HS-5 (cell line): ENCODE results near the gene THAP10.
"Not testable (repeated sequence)": the region's sequence is repeated elsewhere in the genome, so short reads cannot be mapped to it uniquely, and the experiment has no call there.

Experiments
- DNase-seq: peaks from one replicate; pipeline ENCODE4 v3.0.0-alpha.2; 2012; ENCODE audit warnings: low read depth

The THAP10 gene

DNA sequence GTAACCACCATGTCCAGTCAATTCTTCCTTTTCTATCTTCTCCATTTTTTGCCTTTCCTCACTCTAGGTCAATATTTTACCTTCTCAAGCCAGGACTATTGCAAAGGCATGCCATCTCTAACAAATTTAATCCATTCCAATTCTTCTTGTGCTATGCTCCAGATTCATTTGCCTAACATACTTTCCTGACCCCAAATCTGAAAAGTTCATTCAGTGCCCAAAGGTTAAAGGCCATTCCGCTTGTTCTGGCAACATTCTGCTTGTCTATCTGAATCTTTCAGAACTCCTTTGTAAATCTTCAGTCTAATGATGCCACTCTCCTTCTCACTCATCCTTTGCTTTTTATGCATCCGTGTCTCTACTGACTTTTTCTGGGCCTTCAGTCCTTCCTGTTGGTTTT lies 15.6 kb downstream of the THAP10 start:
- DNase-seq: no peak

DNA sequence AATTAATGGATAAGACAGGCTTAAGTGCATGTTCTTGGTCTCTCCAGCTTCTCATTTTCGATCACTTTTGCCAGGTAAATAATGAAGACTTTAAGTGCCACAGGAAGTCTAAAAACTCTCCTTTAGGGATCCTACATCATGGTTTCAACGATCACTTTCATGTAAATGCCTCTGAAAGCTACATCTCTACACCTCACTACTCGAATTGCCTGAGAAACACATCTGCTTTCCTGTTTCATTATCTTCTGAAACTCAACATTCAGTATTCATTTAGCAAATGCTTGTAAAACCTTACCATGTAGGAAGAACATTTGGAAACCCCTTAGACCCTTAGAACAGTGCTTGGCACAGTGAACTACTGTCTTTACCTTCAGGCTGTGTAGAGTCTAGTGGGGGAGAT lies 16.2 kb downstream of the THAP10 start:
- no peak for DNase-seq

DNA sequence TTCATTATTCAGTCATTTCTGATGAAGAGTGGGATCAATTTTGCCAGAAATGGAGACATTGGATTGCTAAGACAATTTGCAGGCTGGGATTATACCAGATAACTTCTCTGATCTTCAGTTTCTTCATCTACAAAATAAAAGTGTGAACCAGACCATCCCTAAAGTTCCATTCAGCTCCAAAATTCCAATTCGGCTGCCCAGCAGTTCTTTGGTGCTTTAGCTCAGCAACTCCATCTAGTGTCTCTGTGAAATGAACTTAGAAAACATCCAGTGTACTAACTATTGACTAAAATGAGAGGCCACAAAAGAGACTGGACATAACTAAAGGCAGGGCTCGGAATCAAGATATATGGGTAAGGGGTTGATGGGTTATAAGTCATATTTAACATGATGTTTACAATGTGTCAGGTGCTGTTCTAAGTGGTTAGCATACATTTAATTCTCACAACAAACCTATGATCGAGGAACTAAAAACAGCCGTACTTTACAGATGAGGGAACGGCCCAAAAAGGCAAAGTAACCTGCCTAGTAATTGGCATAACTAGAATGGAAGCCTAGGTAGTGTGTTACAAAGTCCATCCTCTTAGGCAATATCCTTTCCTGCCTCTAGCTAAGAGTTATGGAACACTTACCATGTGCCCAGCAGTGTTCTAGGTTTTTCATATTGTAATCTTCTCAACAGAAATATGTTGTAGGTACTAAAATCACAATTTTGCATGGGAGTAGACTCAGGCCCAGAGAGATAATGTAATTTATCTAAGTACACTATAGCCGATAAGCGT lies 17.0 kb downstream of the THAP10 start:
- DNase-seq: no peak

DNA sequence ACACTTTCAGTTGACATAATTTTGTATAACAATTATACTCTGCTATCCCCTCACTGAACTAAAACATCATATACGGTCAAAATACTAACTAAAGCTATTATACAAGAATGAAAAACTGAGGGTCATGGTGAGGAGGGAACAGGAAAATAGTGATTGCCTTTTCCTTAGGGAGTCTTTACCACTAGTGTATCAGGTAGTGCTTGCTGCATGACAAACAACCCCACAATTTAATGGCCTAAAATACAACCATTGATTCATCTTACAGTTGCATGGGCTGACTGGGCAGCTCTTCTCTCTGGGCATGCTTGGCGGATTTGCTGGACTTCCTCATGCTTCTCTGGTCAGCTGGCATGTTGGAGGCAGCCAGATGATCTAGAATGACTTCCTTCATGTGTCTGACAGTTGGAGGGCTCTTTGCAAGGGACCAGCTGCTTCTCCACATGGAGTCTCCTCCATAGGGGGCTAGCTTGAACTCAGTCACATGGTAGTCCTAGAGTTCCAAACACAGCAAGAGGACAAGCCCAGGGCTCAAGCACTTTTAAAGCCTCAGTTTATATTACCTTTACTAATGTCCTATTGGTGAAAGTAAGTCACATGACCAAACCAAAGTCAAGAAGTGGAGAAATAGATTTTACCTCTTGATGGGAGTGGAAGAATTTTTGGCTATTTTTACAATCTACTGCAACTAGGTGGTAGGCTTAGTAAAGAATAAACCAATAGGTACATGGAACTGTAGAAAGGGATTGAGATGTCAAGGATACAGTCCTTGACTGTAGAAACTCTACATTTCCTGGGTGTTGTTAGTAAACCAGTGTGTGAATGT lies 18.8 kb downstream of the THAP10 start:
- no peak for DNase-seq

DNA sequence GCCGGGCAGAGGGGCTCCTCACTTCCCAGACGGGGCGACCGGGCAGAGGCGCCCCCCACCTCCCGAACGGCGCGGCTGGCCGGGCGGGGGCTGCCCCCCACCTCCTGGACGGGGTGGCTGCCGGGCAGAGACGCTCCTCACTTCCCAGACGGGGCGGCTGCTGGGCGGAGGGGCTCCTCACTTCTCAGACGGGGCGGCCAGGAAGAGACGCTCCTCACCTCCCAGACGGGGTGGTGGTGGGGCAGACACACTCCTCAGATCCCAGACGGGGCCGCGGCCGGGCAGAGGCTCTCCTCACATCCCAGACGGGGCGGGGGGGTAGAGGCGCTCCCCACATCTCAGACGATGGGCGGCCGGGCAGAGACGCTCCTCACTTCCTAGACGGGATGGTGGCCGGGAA lies 20.7 kb downstream of the THAP10 start:
- not testable (repeated sequence) for DNase-seq

DNA sequence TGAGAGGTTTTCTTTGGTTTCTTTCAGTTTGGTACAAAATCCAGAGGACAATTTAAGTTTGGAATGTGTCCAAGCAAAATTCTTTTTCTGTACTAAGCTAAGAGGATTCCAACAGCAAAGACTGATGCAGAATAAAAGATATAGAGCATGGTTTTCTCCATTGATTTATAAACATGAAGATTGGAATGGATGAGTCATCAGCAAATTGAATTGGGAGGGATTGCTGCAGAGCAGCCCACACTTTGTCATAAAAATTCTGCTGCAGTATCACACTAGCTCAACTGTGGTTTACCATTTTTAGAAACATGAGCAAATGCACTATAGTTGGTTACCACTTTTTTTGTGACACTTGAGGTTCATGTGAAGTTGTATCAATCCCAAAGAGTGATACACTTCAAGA lies 22.2 kb downstream of the THAP10 start:
- no peak for DNase-seq

DNA sequence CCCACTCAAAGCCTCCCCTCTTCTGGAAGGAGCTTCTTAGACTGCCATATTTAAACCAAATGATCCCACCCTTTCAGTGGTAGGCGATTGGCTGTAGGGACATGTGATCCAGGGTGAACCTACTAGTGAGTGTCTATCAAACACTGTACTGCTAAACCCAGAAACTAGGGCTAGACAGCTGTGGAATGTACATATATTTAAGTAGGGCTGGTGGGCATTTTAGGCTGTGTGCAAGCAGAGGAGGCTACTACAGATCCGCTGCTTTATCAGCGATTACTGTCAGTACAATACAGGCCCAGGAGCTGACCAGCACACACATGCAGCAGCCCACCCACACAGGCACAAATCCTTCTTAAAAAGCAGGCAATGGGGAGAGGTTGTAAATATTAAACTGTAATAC lies 22.9 kb downstream of the THAP10 start:
- no peak for DNase-seq

DNA sequence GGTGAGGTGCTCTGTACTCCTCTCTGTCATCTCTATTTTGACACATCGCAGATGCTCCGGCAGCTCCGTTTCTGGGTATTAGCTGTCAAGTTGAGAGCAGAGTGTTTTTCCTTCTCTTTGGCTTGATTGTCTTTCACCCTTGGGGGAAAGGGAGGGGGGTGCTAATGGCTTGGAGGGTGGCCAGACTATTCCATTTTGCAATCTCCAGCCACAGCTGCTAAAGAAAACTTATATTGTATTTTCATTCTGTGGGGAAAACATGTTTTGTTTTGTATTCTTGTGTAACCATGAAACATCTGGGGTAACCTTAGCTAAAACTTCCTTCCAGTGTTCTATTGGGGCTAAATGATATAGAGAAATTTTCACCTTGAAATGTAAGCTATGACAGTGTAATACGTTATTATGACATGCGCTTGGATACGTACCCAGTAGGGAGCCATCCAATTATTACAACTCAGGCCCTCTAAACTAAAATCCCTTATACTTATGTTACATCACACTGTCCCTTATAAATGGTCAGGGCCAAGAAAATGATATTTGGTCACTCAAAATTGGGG lies 24.2 kb downstream of the THAP10 start:
- no peak for DNase-seq

DNA sequence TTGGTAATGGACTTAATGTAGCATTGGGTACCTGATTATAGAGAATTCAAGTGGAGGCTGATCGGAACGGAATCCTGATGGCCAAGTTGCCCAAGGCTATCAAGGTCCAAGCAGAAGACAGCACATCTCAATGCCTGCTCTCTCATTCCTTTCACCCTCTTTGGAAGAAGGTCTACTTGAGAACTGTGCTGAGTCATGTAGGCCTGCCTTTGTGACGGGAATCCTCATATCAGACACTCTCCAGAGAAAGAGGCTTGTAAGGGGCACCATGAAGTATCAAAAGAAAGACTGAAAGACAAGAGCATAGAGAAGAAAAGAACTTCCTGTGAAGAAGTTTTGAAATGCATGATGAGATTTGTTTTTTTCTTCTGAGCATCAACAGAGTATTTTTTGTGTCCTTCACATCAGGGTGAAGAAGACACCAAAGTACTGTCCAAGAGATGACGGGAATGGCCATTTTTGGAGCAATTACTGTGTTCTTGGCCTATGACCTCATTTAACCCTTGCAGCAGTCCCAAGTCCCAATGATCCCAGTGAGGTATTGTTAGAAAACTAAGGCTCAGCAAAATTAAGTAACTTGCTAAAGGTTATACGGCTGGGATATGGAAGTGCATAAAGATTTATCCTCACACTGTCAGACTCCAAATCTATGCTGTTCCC lies 25.1 kb downstream of the THAP10 start:
- DNase-seq: no peak

DNA sequence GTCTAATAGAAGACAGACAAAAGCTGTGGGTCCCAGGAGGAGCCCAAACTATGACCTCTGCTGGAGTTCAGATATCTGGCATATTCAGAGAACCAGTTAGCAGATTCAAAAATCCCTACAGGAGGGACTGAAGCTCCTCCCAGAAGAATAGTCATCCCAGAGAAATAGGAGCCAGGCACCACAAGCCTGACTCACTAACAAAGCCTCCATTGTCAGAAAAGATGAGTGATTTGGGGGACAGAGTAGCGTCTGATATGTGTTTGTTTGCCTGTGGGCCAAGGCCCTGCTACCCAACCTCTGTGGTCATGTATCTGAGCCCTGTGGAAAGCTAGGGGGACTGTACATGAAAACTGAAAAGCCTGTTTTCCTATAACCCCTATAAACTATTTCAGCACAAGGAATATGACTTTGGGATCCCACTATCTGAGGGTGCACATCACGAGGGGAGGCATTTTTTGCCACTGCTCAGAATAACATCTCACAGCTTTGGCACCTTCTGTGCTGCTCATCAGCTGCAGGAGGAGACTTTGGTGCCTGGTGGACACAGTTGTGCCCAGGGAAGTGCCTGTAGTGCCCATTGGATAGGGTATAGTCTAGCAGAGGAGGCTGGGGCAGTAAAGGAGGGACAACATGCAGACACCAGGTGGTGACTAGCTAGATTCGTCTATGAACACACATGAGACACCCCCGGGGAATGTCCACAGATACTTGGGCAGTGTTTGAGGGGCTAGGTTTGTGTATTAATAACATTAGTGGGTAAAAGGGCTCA lies 28.6 kb downstream of the THAP10 start:
- DNase-seq: no peak

DNA sequence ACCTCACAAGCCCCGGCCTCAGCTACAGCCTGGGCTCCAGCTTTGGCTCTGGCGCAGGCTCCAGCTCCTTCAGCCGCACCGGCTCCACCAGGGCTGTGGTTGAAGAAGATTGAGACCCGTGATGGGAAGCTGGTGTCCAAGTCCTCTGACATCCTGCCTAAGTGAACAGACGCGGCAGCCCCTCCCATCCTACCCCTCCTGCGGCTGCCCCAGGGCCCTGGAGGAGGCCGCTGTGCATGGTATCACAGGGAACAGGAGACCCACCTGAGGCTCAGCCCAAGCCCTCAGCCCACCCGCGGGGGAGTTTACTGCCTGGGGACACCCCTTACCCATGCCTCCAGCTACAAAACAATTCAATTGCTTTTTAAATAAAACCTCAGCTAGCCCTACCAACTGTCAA lies 32.2 kb downstream of the THAP10 start:
- DNase-seq: no peak

DNA sequence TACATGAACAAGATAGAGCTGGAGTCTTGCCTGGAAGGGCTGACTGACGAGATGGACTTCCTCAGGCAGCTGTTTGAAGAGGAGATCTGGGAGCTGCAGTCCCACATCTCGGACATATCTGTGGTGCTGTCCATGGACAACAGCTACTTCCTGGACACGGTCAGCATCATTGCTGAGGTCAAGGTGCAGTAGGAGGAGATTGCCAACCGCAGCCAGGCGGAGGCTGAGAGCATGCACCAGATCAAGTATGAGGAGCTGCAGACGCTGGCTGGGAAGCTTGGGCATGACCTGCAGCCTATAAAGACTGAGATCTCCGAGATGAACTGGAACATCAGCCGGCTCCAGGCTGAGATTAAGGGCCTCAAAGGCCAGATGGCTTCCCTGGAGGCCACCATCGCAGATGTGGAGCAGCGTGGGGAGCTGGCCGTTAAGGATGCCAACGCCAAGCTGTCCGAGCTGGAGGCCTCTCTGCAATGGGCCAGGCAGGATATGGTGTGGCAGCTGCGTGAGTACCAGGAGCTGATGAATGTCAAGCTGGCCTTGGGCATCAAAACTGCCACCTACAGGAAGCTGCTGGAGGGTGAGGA lies 32.8 kb downstream of the THAP10 start:
- no peak for DNase-seq

DNA sequence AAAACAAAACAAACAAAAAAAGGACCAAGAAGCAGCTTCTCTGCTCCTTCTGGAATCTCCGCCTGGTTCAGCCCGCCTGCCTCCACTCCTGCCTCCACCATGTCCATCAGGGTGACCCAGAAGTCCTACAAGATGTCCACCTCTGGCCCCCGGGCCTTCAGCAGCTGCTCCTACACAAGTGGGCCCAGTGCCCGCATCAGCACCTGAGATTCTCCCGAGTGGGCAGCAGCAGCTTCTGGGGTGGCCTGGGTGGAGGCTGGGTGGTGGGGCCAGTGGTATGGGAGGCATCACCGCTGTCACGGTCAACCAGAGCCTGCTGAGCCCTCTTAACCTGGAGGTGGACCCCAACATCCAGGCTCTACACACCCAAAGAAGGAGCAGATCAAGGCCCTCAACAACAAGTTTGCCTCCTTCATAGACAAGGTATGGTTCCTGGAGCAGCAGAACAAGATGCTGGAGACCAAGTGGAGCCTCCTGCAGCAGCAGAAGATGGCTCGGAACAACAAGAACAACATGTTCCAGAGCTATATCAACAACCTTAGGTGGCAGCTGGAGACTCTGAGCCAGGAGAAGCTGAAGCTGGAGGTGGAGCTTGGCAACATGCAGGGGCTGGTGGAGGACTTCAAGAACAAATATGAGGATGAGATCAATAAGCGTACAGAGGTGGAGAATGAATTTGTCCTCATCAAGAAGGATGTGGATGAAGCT lies 33.5 kb downstream of the THAP10 start:
- DNase-seq: not testable (repeated sequence)

DNA sequence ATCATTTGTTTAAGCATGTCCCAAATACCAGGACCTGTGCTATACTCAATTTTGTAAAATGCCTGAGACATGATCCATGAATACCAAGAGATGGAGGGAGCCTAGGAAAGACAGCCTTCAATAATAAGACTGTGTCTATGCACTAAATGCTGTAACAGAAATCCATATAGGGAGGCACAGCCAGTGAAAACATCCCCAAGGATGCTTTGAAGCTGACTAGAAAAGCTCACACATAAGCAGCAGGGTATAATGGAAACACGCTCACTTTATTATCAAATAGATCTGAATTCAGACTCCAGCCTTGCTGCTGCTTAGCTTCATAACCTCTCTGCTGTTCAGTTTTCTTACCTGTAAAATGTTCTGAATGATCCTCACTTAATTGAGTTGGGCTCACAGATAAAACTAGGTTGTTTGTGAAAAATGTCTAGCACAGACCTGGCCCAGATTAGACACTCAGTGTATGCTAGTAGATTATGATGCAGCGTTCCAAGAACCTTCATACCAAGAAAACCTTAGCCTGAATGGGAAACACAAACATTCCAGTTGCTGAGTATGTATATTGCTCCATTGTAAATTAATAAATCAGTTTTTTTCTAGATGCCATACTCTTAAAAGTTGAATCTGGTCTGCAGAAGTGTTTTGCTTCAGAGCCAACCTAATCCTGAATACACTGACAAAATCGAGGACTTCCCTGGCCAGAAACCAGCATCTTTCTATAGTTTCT lies 34.5 kb downstream of the THAP10 start:
- DNase-seq: no peak

DNA sequence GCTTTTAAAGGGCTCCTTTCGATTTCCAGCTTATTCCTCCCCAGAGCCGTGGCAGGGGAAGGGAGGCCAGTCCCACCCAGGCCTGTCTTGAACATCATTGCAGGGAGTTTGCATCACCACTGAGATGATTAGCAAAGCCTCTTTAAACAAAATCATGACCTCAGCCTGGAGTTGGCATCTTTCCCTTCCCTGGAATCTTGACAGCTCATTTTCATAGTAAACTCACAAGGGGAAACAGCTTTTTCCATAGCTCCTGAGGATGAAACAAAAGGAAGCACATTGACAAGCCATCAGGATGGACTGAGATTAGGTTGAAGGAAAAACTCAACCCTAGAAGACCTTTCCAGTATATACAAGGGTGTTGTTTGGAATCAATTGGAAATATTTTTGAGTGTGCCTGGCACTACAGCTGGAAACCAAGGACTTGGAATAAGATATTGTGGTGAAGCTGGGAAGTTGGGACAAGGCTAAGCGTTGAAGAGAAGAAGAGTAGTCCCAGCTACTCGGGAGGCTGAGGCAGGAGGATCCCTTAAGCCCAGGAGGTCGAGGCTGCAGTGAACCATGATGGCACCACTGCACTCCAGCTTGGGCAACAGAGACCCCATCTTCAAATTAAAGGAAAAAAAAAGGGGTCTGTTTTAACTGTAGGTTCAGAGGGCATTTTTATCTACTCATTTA lies 35.2 kb downstream of the THAP10 start:
- peak; percentile 99 for DNase-seq

DNA sequence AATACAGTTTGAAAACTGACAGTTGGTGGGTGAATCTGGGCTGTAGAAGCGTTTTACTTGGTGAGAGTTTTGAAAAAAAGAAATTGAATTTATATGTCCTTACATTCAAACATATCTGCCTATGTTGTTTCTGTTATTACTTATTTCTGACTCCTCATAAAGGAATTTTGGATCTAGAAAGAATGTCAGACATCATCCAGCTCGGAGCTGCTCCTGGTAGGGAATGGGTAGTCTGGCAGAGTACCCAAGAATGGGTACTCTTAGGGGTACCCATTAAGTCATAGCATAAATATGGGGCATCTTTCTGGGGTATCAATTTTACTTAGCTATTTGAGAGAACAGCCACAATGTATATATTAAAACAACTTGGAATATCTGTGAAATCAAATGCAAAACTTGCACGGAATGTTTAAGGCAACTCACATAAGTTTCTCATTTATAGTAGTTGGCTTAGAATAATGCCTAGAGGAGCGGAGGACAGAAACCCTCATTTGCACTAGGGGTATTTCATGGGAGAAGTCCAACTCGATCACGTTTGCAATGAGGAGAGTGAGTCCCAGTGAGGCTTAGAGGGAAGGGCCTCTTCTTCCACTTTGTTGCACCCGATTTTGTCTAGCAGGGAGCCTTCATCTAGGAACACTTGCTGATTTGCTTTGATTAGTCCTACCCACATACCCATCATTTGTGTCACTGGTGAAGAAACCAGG lies 35.9 kb downstream of the THAP10 start:
- no peak for DNase-seq

DNA sequence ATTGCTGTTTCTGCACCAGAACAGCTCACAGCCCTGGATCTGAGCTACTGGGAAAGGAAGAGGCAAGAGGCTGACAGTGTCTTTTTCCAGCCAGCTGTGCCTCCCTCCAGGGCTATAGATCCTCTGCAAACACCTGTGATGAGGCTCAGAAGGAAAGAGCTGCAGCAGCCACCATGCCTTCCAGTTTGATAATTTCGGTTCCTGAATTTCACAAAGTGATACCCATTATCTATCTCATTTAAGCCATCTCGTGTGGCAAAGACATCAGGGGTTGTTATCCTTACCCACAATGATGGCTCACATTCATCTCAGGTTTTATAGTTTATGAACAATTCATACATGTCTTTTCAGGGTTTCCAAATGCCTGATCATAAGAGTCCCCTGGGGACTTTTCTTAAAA lies 36.5 kb downstream of the THAP10 start:
- no peak for DNase-seq

DNA sequence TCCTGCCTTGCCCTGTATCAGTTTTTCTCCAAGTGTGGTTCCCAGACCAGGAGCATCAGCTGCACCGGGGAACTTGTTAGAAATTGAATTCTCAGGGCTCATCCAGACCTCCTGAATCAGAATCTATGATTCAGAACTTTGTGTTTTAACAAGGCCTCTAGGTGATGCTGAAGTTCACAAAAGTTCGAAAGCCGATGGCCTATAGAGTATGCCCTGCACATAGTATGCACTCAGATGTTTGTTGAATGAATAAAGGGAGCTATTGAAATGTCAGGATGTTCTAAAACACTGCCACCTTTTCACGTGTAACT lies 37.6 kb downstream of the THAP10 start:
- DNase-seq: no peak
